NCI-H1048 (cell line): ENCODE results near the gene INSC.

Source experiments
- DNase-seq: peaks from one replicate; lab custom pipeline; 2025; lab: John Stamatoyannopoulos, UW

The INSC gene

DNA sequence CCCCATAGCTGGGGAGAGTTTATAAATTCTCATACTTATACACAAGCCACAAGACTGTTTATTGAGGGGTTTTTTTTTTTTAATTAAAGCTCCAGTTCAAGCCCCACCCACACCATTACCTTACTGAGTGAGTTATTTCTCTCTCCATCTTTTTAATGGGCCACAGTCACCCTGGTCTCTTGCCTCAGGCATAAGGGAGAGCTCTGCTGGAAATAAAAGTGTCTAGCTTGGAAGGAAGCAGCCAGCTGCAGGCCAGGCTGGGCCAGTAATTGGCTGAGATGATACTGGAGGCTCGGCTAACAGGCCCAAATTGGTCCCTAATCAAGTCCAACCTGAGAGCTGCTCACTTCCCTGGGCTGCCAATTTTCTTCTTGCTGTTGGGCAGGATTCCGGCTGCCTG, 174.1 kb downstream of the INSC start:
- DNase-seq, result no peak

DNA sequence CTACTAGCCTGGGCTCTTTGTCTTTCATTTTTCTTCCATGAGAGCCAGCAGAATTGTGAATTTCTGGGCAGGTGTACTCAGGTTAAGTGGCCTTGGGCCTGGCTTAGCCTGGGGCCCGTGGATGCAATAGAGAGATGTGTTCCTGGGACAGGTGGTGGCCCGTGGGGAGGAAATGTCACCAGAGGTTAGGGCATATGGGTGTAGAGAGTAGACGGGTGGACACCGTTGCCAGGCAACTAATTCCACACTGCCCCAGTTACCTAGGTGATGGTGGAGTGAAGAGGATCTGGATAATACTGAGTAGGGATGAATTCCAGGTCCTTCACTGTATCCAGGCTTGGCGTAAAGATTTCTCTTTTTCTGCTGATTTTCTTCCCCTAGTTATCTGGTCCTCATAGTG, 175.0 kb downstream of the INSC start:
- no peak for DNase-seq

- DNase-seq, result no peak
Measured at GRCh38 chr11:15291885-15292284, 177.2 kb downstream of the INSC start.

- no peak for DNase-seq
Measured at GRCh38 chr11:15293975-15294620, 179.4 kb downstream of the INSC start.

GRCh38 chr11:15295695-15296094, 181.0 kb downstream of the INSC start:
- no peak for DNase-seq
